K562 (cell line): ENCODE data around the gene IL13RA1. TPM values are rescaled to one million over a fixed set of nuclear protein-coding genes. Genes with fewer than 3 reads are reported as not detected.

Source experiments
- CBX1 ChIP-seq: sonication (generic); IDR thresholded peaks from 2 replicates; pipeline ENCODE4 v1.6.1; 2016; ENCODE audit warnings: antibody characterized with exemption, low read depth, mild to moderate bottlenecking
- CBX8 ChIP-seq: fragments of 200-600 bp; sonication (generic); IDR thresholded peaks from 2 replicates; pipeline ENCODE4 v1.6.1; 2012; ENCODE audit warnings: borderline replicate concordance, mixed run types, low read depth, mild to moderate bottlenecking, moderate library complexity, mixed read lengths, low read length, control low read depth, inconsistent platforms; ENCODE audit not compliant: poor library complexity, severe bottlenecking; ENCODE audit errors: extremely low read depth
- GATAD2B ChIP-seq: fragments of 450-650 bp; IDR thresholded peaks from 2 replicates; pipeline ENCODE4 v1.6.1; 2017; ENCODE audit warnings: mild to moderate bottlenecking, borderline replicate concordance
- GTF2A2 ChIP-seq: IDR thresholded peaks from 2 replicates; pipeline ENCODE4 v1.6.1; 2016; ENCODE audit warnings: mild to moderate bottlenecking, missing genetic modification characterization, missing compliant biosample characterization
- HNRNPL ChIP-seq: fragments of 200-400 bp; formaldehyde crosslinking; IDR thresholded peaks from 2 replicates; pipeline ENCODE4 v1.6.1; 2017; ENCODE audit warnings: low read depth, mild to moderate bottlenecking, low read length
- ILF3 ChIP-seq: fragments of 450-650 bp; IDR thresholded peaks from 2 replicates; pipeline ENCODE4 v1.6.1; 2018; ENCODE audit warnings: antibody characterized with exemption, mild to moderate bottlenecking, moderate library complexity, borderline replicate concordance
- MAFK ChIP-seq: IDR thresholded peaks from 2 replicates; pipeline ENCODE4 v1.6.1; 2011; ENCODE audit warnings: low read length, improper control_type of control experiment
- MAZ ChIP-seq, 2 experiments: fragments of 450-650 bp in 1 of 2; sonication (generic) in 1 of 2; formaldehyde crosslinking; IDR thresholded peaks in 1 of 2; conservative IDR thresholded peaks in 1 of 2; 2 replicates each; pipeline versions ENCODE4 v1.4.0 to v1.5.0; 2020; ENCODE audit warnings: mild to moderate bottlenecking in 1 of 2, missing genetic modification reagents in 1 of 2
- MTA3 ChIP-seq: fragments of 450-650 bp; formaldehyde crosslinking; IDR thresholded peaks from 2 replicates; pipeline ENCODE4 v1.6.1; 2017; ENCODE audit warnings: mild to moderate bottlenecking, borderline replicate concordance
- NBN ChIP-seq: fragments of 450-650 bp; IDR thresholded peaks from 2 replicates; pipeline ENCODE4 v1.6.1; 2016; ENCODE audit warnings: low read depth, mild to moderate bottlenecking
- PCBP1 ChIP-seq: fragments of 200-400 bp; formaldehyde crosslinking; IDR thresholded peaks from 2 replicates; pipeline ENCODE4 v1.6.1; 2018; ENCODE audit warnings: mild to moderate bottlenecking, low read depth, low read length; ENCODE audit not compliant: poor library complexity, severe bottlenecking
- SAFB2 ChIP-seq: fragments of 200-400 bp; formaldehyde crosslinking; IDR thresholded peaks from 2 replicates; pipeline ENCODE4 v1.6.1; 2018; ENCODE audit warnings: borderline replicate concordance, low read length, low read depth, moderate library complexity; ENCODE audit not compliant: severe bottlenecking
- YBX1 ChIP-seq: fragments of 450-650 bp; IDR thresholded peaks from 2 replicates; pipeline ENCODE4 v1.7.1; 2016; ENCODE audit warnings: mild to moderate bottlenecking
- ZNF24 ChIP-seq: fragments of 450-650 bp; IDR thresholded peaks from 2 replicates; pipeline ENCODE4 v1.6.1; 2016
- ZNF311 ChIP-seq: fragments of 250-450 bp; sonication (Bioruptor Pico); IDR thresholded peaks from 2 replicates; pipeline ENCODE4 v1.4.0; 2020; ENCODE audit warnings: mild to moderate bottlenecking, moderate library complexity
- polyA plus RNA-seq, 8 experiments: library from polyadenylated mRNA; depleted of rRNA in 4 of 8; stranded (reverse) in 5 of 8; unstranded in 3 of 8; fragments of >200 nt; fragmentation: Nextera tagmentation in 2 of 8; fragmentation: Illumina TruSeq in 1 of 8; extraction: Ambion mirVana in 2 of 8; extraction: Trizol in 1 of 8; gene quantifications; 2 replicates each; pipeline versions ENCODE4 v1.2.1 to v1.2.3, GENCODE V29; 2011 to 2014; ENCODE audit warnings: inconsistent platforms in 1 of 8, missing spikeins in 1 of 8
- total RNA-seq, 7 experiments: library from RNA; depleted of rRNA in 6 of 7; stranded (reverse); fragments of >200 nt in 6 of 7; fragmentation: Illumina TruSeq in 2 of 7; extraction: Trizol in 2 of 7; gene quantifications; 2 replicates each; pipeline versions ENCODE4 v1.2.1 to v1.2.3, GENCODE V29; 2011 to 2021; ENCODE audit warnings: low replicate concordance in 1 of 7
- TF ChIP-seq, protein P1 (sequence below): sonication (generic); formaldehyde crosslinking; IDR thresholded peaks from 2 replicates; pipeline ENCODE4 v1.4.0; 2020; ENCODE audit warnings: mild to moderate bottlenecking, missing genetic modification reagents
- TF ChIP-seq, protein P2 (sequence below): fragments of 250-450 bp; sonication (Bioruptor Pico); IDR thresholded peaks from 2 replicates; pipeline ENCODE4 v1.8.0; 2022; ENCODE audit warnings: inconsistent platforms
- TF ChIP-seq, protein P3 (sequence below): sonication (generic); formaldehyde crosslinking; IDR thresholded peaks from 2 replicates; pipeline ENCODE4 v1.8.1; 2023; ENCODE audit warnings: mild to moderate bottlenecking, missing genetic modification reagents
- TF ChIP-seq, protein P4 (sequence below): sonication (generic); formaldehyde crosslinking; IDR thresholded peaks from 2 replicates; pipeline ENCODE4 v1.5.0; 2020; ENCODE audit warnings: missing genetic modification reagents
- TF ChIP-seq, protein P5 (sequence below): fragments of 450-650 bp; formaldehyde crosslinking; IDR thresholded peaks from 2 replicates; pipeline ENCODE4 v1.4.0; 2020; ENCODE audit warnings: mild to moderate bottlenecking, mixed read lengths

Gene IL13RA1
- total and polyA plus RNA-seq, 9 of the 15 experiments (the other 6 are each of a cell fraction or from before 2014, with no cell fraction given), result 2.9 to 22.9 (median 12.2) TPM

DNA sequence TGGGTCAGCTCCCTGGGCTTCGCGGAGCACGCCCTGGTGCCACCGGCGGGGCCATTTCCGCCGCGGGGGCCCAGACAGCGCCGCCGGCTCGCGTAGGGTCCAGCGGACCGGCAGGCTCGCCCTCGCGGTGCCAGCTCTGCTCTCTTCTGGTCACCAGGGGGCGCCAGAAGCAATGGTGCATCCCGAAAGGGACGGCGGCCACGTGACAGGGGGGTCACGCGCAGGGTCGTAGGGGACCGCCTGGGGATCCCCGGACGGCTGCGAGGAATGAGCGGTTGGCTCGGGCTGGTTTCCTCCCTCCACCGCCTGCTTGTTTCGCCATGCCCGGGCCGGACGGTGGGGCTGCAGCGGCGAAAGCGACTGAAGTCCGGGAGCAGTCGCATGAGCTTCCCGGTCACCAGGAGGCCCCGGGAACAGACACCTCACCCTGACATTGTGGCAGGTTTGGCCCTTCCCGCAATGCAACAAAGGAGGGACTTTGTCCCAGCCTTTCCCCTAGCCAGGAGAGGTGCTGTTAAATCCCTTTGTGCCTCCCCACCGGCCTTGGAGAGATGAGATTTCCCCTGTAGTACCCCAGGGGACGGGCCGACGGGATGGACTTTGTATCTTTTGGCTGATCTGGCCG, 112.0 kb downstream of the IL13RA1 start (continued):
- TF ChIP-seq CBX8, result no peak
- TF ChIP-seq MTA3, result peak; percentile 35; the same call in 1 of the 2 replicates
- TF ChIP-seq NBN, result no peak
- TF ChIP-seq, protein P1, sequence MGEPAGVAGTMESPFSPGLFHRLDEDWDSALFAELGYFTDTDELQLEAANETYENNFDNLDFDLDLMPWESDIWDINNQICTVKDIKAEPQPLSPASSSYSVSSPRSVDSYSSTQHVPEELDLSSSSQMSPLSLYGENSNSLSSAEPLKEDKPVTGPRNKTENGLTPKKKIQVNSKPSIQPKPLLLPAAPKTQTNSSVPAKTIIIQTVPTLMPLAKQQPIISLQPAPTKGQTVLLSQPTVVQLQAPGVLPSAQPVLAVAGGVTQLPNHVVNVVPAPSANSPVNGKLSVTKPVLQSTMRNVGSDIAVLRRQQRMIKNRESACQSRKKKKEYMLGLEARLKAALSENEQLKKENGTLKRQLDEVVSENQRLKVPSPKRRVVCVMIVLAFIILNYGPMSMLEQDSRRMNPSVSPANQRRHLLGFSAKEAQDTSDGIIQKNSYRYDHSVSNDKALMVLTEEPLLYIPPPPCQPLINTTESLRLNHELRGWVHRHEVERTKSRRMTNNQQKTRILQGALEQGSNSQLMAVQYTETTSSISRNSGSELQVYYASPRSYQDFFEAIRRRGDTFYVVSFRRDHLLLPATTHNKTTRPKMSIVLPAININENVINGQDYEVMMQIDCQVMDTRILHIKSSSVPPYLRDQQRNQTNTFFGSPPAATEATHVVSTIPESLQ (CRISPR knock-in tag), result no peak
- TF ChIP-seq SAFB2, result no peak
- TF ChIP-seq GATAD2B, result peak; percentile 30; the same call in 1 of the 2 replicates
- TF ChIP-seq ZNF24, result no peak
- TF ChIP-seq, protein P2, sequence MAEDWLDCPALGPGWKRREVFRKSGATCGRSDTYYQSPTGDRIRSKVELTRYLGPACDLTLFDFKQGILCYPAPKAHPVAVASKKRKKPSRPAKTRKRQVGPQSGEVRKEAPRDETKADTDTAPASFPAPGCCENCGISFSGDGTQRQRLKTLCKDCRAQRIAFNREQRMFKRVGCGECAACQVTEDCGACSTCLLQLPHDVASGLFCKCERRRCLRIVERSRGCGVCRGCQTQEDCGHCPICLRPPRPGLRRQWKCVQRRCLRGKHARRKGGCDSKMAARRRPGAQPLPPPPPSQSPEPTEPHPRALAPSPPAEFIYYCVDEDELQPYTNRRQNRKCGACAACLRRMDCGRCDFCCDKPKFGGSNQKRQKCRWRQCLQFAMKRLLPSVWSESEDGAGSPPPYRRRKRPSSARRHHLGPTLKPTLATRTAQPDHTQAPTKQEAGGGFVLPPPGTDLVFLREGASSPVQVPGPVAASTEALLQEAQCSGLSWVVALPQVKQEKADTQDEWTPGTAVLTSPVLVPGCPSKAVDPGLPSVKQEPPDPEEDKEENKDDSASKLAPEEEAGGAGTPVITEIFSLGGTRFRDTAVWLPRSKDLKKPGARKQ (CRISPR knock-in tag), result no peak
- TF ChIP-seq MAFK, result no peak
- peak in 1 of 2 experiments; percentile 65; a peak in 1 of 4 replicates for TF ChIP-seq MAZ (CRISPR knock-in tag; conservative IDR thresholded peaks at IDR 0.05 in 1 of 2, IDR thresholded peaks at IDR 0.05 in 1 of 2)
- TF ChIP-seq ILF3, result no peak
- no peak for TF ChIP-seq HNRNPL
- no peak for TF ChIP-seq YBX1
- no peak for TF ChIP-seq PCBP1
- TF ChIP-seq, protein P3, sequence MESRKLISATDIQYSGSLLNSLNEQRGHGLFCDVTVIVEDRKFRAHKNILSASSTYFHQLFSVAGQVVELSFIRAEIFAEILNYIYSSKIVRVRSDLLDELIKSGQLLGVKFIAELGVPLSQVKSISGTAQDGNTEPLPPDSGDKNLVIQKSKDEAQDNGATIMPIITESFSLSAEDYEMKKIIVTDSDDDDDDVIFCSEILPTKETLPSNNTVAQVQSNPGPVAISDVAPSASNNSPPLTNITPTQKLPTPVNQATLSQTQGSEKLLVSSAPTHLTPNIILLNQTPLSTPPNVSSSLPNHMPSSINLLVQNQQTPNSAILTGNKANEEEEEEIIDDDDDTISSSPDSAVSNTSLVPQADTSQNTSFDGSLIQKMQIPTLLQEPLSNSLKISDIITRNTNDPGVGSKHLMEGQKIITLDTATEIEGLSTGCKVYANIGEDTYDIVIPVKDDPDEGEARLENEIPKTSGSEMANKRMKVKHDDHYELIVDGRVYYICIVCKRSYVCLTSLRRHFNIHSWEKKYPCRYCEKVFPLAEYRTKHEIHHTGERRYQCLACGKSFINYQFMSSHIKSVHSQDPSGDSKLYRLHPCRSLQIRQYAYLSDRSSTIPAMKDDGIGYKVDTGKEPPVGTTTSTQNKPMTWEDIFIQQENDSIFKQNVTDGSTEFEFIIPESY (CRISPR knock-in tag), result no peak
- no peak for TF ChIP-seq CBX1
- TF ChIP-seq ZNF311, result no peak
- TF ChIP-seq, protein P4, sequence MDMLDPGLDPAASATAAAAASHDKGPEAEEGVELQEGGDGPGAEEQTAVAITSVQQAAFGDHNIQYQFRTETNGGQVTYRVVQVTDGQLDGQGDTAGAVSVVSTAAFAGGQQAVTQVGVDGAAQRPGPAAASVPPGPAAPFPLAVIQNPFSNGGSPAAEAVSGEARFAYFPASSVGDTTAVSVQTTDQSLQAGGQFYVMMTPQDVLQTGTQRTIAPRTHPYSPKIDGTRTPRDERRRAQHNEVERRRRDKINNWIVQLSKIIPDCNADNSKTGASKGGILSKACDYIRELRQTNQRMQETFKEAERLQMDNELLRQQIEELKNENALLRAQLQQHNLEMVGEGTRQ (CRISPR knock-in tag), result peak; percentile 96
- no peak for TF ChIP-seq GTF2A2 (tag)
- TF ChIP-seq, protein P5, sequence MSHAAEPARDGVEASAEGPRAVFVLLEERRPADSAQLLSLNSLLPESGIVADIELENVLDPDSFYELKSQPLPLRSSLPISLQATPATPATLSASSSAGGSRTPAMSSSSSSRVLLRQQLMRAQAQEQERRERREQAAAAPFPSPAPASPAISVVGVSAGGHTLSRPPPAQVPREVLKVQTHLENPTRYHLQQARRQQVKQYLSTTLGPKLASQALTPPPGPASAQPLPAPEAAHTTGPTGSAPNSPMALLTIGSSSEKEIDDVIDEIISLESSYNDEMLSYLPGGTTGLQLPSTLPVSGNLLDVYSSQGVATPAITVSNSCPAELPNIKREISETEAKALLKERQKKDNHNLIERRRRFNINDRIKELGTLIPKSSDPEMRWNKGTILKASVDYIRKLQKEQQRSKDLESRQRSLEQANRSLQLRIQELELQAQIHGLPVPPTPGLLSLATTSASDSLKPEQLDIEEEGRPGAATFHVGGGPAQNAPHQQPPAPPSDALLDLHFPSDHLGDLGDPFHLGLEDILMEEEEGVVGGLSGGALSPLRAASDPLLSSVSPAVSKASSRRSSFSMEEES, result peak; percentile 53
